IPS DF 6.9 (cell line): ENCODE results near the gene MSLN.

ENCODE experiments used
- DNase-seq: peaks from one replicate; pipeline ENCODE4 v3.0.0-alpha.2; 2013; ENCODE audit warnings: low read depth, low spot score
- H3K27ac ChIP-seq: one replicate; pipeline ENCODE4 v1.5.1; 2013; ENCODE audit warnings: low read length, control low read depth
- H3K27me3 ChIP-seq: 2 replicates; pipeline ENCODE4 v1.6.1; 2013; ENCODE audit warnings: mild to moderate bottlenecking, low read length; ENCODE audit not compliant: control insufficient read depth, insufficient read depth
- H3K36me3 ChIP-seq: 2 replicates; pipeline ENCODE4 v1.6.1; 2013; ENCODE audit warnings: low read length; ENCODE audit not compliant: control insufficient read depth, insufficient read depth
- H3K4me1 ChIP-seq: 2 replicates; pipeline ENCODE4 v1.6.1; 2013; ENCODE audit warnings: low read length; ENCODE audit not compliant: control insufficient read depth, insufficient read depth
- H3K4me3 ChIP-seq: 2 replicates; pipeline ENCODE4 v1.5.1; 2013; ENCODE audit warnings: mild to moderate bottlenecking, low read length
- H3K9me3 ChIP-seq: 2 replicates; pipeline ENCODE4 v1.6.1; 2013; ENCODE audit warnings: low read length, inconsistent platforms; ENCODE audit not compliant: control insufficient read depth, insufficient read depth
- WGBS: extraction: QIAGEN DNeasy Blood & Tissue Kit; methylation state at CpG from one replicate; pipeline ENCODE4 v1.1.7; 2013; ENCODE audit warnings: mixed read lengths, missing lambda C conversion rate; ENCODE audit not compliant: insufficient read length, insufficient coverage; 5-methylcytosine and 5-hydroxymethylcytosine counted together

Gene MSLN

DNA sequence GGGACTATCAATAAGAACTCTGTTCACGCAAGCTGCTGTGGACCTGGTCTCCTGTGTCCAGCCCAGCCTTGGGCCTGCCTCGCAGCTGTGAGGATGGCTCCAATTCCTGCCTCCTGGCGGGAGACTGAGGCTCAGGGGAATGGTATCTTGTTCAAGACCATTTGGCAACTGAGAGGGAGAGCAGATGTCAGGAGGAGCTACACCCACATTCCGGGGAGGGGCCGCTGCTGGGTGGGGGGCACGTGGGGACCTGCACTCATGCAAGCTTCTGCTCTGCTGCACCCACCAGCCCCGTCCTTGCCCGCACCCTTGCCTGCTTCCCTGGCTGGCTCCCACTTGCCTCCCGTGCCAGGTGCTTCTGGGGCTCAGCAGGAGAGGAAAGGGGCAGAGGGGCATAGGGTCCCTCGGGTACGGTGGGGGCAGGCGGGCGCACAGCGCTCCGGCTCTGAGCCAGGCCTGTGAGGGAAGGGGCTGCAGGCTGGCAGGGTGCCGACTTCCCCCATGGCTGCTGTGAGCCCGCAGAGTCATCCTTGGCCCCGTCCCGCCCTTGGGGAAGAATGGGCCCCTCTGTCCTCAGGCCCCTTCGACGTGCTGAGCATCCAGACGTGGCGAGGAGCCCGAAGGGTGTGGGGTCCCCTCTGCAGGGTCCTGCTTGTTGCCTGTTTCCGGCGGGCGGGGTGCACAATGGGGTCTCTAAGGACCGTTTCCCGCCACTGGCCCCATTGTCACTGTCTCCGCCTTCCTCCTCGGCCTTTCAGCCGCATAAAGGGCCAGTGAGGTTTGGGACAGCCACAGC is 42.9 kb upstream of the MSLN start:
- Histone ChIP-seq H3K36me3 (no peaks in the 10 kb centered on the region; the same call in 1 of the 2 replicates), H3K9me3 (no peaks in the 10 kb centered on the region), H3K4me3 (no peak overlapping the region), H3K4me1 (peaks cover 11% of the 10 kb centered on the region), H3K27me3 (peaks cover 2% of the 10 kb centered on the region; the same call in 1 of the 2 replicates), H3K27ac (no peak overlapping the region)
- DNase-seq: no peak
- WGBS: no CpG with 5 or more reads among the region's 32 CpGs

- DNase-seq: no peak
- Histone ChIP-seq H3K9me3 (no peaks in the 10 kb centered on the region), H3K27ac (no peak overlapping the region), H3K27me3 (peaks cover 2% of the 10 kb centered on the region; the same call in 1 of the 2 replicates), H3K36me3 (no peaks in the 10 kb centered on the region; the same call in 1 of the 2 replicates), H3K4me3 (no peak overlapping the region), H3K4me1 (peaks cover 11% of the 10 kb centered on the region)
- no CpG with 5 or more reads among the region's 9 CpGs for WGBS
These were observed 42.1 kb upstream of the MSLN start for GRCh38 chr16:718389-718788.

GRCh38 chr16:718922-719321 is 41.6 kb upstream of the MSLN start:
- H3K27ac ChIP-seq: no peak overlapping the region
- no peak for DNase-seq
- no peak overlapping the region for H3K4me3 ChIP-seq
- WGBS: no CpG with 5 or more reads among the region's 6 CpGs
- no peaks in the 10 kb centered on the region for H3K9me3 ChIP-seq
- no peaks in the 10 kb centered on the region; the same call in 1 of the 2 replicates for H3K36me3 ChIP-seq
- peaks cover 2% of the 10 kb centered on the region; the same call in 1 of the 2 replicates for H3K27me3 ChIP-seq
- H3K4me1 ChIP-seq: peaks cover 11% of the 10 kb centered on the region

DNA sequence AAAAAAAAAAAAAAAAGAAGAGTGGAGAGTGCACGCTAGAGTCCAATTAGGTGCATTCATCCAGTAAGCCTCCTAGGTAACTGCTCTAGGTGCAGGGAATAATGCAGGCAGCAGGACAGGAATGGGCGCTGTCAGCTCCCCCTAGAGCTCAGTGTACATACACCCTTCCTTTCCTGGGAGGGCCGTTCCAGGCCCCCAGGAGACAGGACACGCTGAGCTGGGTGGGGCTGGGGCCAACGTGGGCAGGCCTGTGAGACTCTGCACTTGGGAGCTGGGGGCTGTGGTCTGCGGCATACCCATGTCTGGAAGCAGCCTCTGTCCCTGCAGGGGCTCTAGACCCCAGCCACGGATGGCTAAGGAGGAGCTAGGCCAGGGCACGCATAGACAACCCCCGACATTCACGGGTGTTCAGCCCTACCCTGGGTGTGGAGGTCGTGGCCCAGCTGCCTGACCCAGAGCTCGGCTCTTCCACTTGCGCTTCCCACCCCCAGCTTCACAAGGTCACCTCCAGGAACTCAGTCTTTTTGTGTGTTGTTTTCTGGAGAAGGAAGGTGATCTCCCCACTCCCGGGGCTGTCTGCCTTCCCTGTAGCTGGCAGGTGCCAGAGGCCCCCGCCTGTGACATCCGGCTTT is 40.6 kb upstream of the MSLN start:
- no CpG with 5 or more reads among the region's 16 CpGs for whole genome bisulfite sequencing
- H3K4me1 ChIP-seq: peaks cover 11% of the 10 kb centered on the region
- peaks cover 2% of the 10 kb centered on the region; the same call in 1 of the 2 replicates for H3K27me3 ChIP-seq
- no peak for DNase-seq
- H3K36me3 ChIP-seq: no peaks in the 10 kb centered on the region; the same call in 1 of the 2 replicates
- no peak overlapping the region for H3K27ac ChIP-seq
- H3K9me3 ChIP-seq: no peaks in the 10 kb centered on the region
- H3K4me3 ChIP-seq: peak overlapping the region; percentile 97; the same call in 1 of the 2 replicates

- DNase-seq: no peak
- peaks cover 2% of the 10 kb centered on the region; the same call in 1 of the 2 replicates for H3K27me3 ChIP-seq
These were observed 40.0 kb upstream of the MSLN start for GRCh38 chr16:720447-720989.

DNA sequence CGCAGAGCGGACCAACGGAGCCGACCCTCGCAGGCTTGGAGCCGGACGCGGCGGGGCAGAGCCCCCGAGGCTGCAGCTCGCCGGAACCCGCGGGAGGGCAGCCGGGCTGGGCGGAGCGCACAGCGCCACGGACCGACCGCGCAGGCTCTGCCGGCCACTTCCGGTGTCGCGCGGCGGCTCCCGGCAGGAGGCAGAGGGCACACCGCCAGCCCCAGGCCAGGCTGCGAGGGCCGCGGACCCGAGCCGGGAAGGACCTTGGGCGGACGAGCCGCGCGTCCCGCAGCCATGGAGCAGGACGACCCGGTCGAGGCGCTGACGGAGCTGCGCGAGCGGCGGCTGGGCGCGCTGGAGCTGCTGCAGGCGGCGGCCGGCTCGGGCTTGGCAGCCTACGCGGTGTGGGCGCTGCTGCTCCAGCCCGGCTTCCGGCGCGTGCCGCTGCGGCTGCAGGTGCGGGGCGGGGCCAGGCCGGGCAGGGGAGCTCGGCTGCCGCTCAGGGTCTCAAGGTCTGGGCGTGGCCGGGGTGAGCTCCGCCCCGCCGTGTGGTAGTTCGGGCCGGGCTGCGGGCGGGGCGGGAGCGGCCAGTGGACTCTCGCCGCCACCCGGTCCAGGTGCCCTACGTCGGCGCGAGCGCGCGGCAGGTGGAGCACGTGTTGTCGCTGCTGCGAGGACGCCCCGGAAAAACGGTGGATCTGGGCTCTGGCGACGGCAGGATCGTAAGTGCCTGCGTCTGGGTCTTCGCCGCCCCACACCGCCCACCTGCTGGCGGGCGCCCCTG is 39.4 kb upstream of the MSLN start, which contains the start of gene ANTKMT:
Gene ANTKMT, plus strand, starts transcription at position 157 of the 775 bp plus-strand sequence. Its CDS starts 129 bp downstream, at position 286.
- peaks cover 7% of the 10 kb centered on the region; the same call in 1 of the 2 replicates for H3K4me1 ChIP-seq

More at GRCh38 chr16:720447-720989, 40.0 kb upstream of the MSLN start:
- H3K9me3 ChIP-seq: no peaks in the 10 kb centered on the region
- no peak overlapping the region for H3K27ac ChIP-seq
- peak overlapping the region; percentile 97 for H3K4me3 ChIP-seq
- no CpG with 5 or more reads among the region's 38 CpGs for WGBS
- H3K36me3 ChIP-seq: no peaks in the 10 kb centered on the region; the same call in 1 of the 2 replicates
- H3K4me1 ChIP-seq: peaks cover 11% of the 10 kb centered on the region

GRCh38 chr16:721765-722540 is 38.6 kb upstream of the MSLN start:
- WGBS: no CpG with 5 or more reads among the region's 51 CpGs
- Histone ChIP-seq H3K27ac (no peak overlapping the region), H3K4me1 (peaks cover 7% of the 10 kb centered on the region)

More for the DNA sequence above, 39.4 kb upstream of the MSLN start, which contains the start of gene ANTKMT:
- H3K27me3 ChIP-seq: no peaks in the 10 kb centered on the region
- H3K36me3 ChIP-seq: no peaks in the 10 kb centered on the region; the same call in 1 of the 2 replicates
- H3K9me3 ChIP-seq: no peaks in the 10 kb centered on the region
- no peak within 1 kb of the TSS for H3K27ac ChIP-seq
- no peak for DNase-seq
- no CpG with 5 or more reads among the region's 106 CpGs for WGBS
- H3K4me3 ChIP-seq: peak within 1 kb of the TSS; percentile 97

GRCh38 chr16:722835-723633 is 37.5 kb upstream of the MSLN start:
- H3K27ac ChIP-seq: no peak overlapping the region
- H3K9me3 ChIP-seq: no peaks in the 10 kb centered on the region
- DNase-seq: no peak
- WGBS: no CpG with 5 or more reads among the region's 24 CpGs
- H3K27me3 ChIP-seq: no peaks in the 10 kb centered on the region
- H3K4me1 ChIP-seq: peaks cover 7% of the 10 kb centered on the region
- no peaks in the 10 kb centered on the region for H3K36me3 ChIP-seq
- no peak overlapping the region for H3K4me3 ChIP-seq

More at GRCh38 chr16:721765-722540, 38.6 kb upstream of the MSLN start:
- H3K4me3 ChIP-seq: no peak overlapping the region
- no peak for DNase-seq
- H3K36me3 ChIP-seq: no peaks in the 10 kb centered on the region; the same call in 1 of the 2 replicates
- H3K27me3 ChIP-seq: no peaks in the 10 kb centered on the region
- H3K9me3 ChIP-seq: no peaks in the 10 kb centered on the region

GRCh38 chr16:723695-724094 is 36.8 kb upstream of the MSLN start:
- Histone ChIP-seq H3K4me1 (peaks cover 7% of the 10 kb centered on the region), H3K36me3 (no peaks in the 10 kb centered on the region), H3K27ac (no peak overlapping the region), H3K9me3 (no peaks in the 10 kb centered on the region), H3K27me3 (no peaks in the 10 kb centered on the region), H3K4me3 (no peak overlapping the region)
- WGBS: no CpG with 5 or more reads among the region's 9 CpGs
- DNase-seq: no peak
